Psoas muscle (tissue), 8 donors: Measurements from ENCODE around the gene HES7. TPM values are rescaled to one million over a fixed set of nuclear protein-coding genes. Genes with fewer than 3 reads are reported as not detected.

Experiments used
- ATAC-seq, 4 donors: fragments of 200-7000 bp; cut with Tn5 transposase; one replicate each; pipeline ENCODE4 v1.9.1; 2020; ENCODE audit warnings: moderate library complexity in 3 of 4, mild to moderate bottlenecking in 2 of 4
- DNase-seq, 2 donors: peaks; one replicate each; pipeline ENCODE4 v3.0.0-alpha.2; 2020
- H3K27ac ChIP-seq: fragments of 200-600 bp; one replicate; pipeline ENCODE4 v1.8.0; 2022
- H3K27me3 ChIP-seq, 3 donors: fragments of 200-600 bp in 1 of 3; one replicate each; pipeline versions ENCODE4 v1.6.1 to v1.8.0; 2013 to 2022; ENCODE audit warnings: low read length in 2 of 3, mild to moderate bottlenecking in 2 of 3, moderate library complexity in 1 of 3; ENCODE audit not compliant: insufficient read depth in 3 of 3
- H3K36me3 ChIP-seq, 2 donors: fragments of 200-600 bp in 1 of 2; one replicate each; pipeline versions ENCODE4 v1.6.1 to v1.8.0; 2013 to 2022; ENCODE audit warnings: low read depth in 1 of 2, mild to moderate bottlenecking in 1 of 2, moderate library complexity in 1 of 2; ENCODE audit not compliant: insufficient read depth in 1 of 2
- H3K4me1 ChIP-seq: fragments of 200-600 bp; one replicate; pipeline ENCODE4 v1.8.0; 2022
- H3K4me3 ChIP-seq: fragments of 200-600 bp; one replicate; pipeline ENCODE4 v1.8.0; 2022; ENCODE audit warnings: mild to moderate bottlenecking
- H3K9me3 ChIP-seq: fragments of 200-600 bp; one replicate; pipeline ENCODE4 v1.8.0; 2022
- WGBS, 3 donors: extraction: QIAGEN DNeasy Blood & Tissue Kit; methylation state at CpG; one replicate each; pipeline versions ENCODE4 v1.1.6 to v1.1.7; 2013; 5-methylcytosine and 5-hydroxymethylcytosine counted together
- intact Hi-C, 2 donors: fragments of 100-400 bp; cut with DNase I; formaldehyde crosslinking; loops; one replicate each; pipeline versions ENCODE4 v1.11.0 to v1.14.2; 2022
- polyA plus RNA-seq, 3 donors: library from polyadenylated mRNA; stranded (reverse); fragments of 200-250 nt; gene quantifications; one replicate each; pipeline ENCODE4 v1.2.3, GENCODE V29; 2013
- total RNA-seq, 4 donors: library from RNA; stranded (reverse); fragmentation: NEBNext Ultra II Directional in 2 of 4; extraction: Animal tissue kit (Norgen Biotek cat#: 25700) in 2 of 4; gene quantifications; one replicate each; pipeline versions ENCODE4 v1.2.1 to v1.2.4, GENCODE V29; 2021 to 2023
- TF ChIP-seq, protein P1 (sequence below): fragments of 200-600 bp; IDR thresholded peaks from one replicate; pipeline ENCODE4 v1.8.0; 2022; ENCODE audit warnings: antibody characterized with exemption
- donor health status: healthy with polysubstance abuse.
- donor health status: DM: no; HTN: no; CAD: no; lungs with moderate emphysema.
- donor health status: Bipolar disorder and iron deficiency.
- donor health status: healthy.
- donor health status: DM: yes; HTN: yes; CAD: no.
- donor health status: DM: no; HTN: no; CAD: no.
- donor health status: DM: no; HTN: no; CAD: no.
- donor health status: DM: yes; HTN: yes; CAD: no.

HES7 gene
- total and polyA plus RNA-seq, 7 donors = 0.10 to 0.30 TPM; not detected in 5

DNA sequence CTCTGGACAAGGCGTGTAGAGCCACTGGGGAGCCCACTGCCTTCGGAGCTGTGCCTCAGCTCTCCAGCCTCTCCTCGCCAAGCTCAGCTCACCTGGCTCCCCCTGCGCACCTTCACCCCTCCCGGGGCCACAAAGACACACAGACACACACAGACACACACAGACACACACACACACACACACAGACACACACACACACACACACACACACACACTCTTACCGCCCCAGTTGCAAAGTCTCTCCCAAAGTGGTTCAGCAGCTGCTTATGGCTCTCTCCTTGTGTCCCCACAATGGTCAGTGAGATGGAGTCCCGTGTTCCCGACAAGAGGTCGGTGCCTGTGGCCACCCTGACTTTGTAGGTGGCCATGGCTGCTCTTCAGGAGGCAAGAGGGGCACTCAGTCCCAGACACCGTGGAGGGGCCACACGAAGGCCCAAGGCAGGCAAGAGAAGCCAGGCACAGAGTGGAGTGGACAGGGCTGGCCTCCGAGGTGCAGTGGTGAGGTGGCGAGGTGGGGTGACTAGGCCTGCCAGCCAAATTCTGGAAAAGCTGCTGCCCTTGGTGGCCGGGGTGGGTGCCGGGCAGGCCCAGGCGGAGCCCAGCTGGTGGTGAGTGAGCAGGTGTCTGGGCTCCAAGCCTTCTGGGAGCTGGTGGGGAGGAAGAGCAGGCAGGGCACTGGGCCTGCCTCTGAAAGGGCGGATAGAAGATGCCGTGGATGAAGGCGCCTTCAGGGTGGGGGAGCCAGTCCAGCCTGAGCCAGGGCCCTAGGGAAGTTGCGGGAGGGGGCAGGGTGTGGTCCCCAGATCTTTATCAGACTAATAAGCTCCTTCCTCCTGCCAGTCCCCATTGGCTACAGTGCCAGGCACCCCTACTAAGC, 36.6 kb downstream of the HES7 start, which contains the start of gene ALOX12B:
Gene ALOX12B (minus strand): TSS at position 642 of the 877 bp plus-strand sequence. CDS start 274 bp downstream, at position 368.
- Histone ChIP-seq H3K27ac (no peak within 1 kb of the TSS), H3K4me3 (no peak within 1 kb of the TSS), H3K36me3 (no peaks in the 10 kb centered on the region), H3K9me3 (no peaks in the 10 kb centered on the region), H3K27me3 (peaks cover 0 to 32% (median 8%) of the 10 kb centered on the region in 3 donors), H3K4me1 (no peaks in the 10 kb centered on the region)
- TF ChIP-seq, protein P1, sequence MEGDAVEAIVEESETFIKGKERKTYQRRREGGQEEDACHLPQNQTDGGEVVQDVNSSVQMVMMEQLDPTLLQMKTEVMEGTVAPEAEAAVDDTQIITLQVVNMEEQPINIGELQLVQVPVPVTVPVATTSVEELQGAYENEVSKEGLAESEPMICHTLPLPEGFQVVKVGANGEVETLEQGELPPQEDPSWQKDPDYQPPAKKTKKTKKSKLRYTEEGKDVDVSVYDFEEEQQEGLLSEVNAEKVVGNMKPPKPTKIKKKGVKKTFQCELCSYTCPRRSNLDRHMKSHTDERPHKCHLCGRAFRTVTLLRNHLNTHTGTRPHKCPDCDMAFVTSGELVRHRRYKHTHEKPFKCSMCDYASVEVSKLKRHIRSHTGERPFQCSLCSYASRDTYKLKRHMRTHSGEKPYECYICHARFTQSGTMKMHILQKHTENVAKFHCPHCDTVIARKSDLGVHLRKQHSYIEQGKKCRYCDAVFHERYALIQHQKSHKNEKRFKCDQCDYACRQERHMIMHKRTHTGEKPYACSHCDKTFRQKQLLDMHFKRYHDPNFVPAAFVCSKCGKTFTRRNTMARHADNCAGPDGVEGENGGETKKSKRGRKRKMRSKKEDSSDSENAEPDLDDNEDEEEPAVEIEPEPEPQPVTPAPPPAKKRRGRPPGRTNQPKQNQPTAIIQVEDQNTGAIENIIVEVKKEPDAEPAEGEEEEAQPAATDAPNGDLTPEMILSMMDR = no peak
- intact Hi-C loops = no loop called here
- 72 to 74% (median 74%) methylated on average over 17 to 20 of the region's 20 CpGs for WGBS, 3 donors
- DNase-seq (peak in 1 of 2 donors; percentile 36), ATAC-seq (no peak)

DNA sequence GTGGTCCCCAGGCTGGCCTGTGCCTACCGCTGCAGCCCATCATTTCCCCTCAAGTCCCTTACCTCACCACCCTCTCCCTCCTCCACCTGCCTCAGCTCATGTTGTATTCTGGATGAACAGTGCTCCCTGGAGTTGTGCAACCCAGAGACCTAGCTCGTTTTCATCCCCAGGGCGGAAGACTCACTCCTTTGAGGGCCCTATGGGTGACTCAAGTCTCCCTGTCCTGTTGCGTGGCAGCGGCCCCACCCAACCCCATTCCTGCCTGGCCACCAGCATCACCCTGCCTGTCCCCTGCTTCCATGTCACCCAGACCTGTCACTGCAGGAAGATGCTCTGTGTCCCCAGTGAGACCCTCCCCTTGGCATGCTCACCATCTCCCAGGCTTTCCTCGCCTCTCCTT, 39.7 kb downstream of the HES7 start:
- no peak for DNase-seq
- Histone ChIP-seq H3K4me3 (no peak overlapping the region), H3K36me3 (no peaks in the 10 kb centered on the region), H3K27me3 (peaks cover 0 to 28% (median 2%) of the 10 kb centered on the region in 3 donors), H3K27ac (no peak overlapping the region), H3K9me3 (no peaks in the 10 kb centered on the region), H3K4me1 (peaks cover 8% of the 10 kb centered on the region)
- intact Hi-C loops = loop anchor here in 1 of 2 donors (5.0 kb wide), 1 partner anchor 33 kb away; the partner anchor contains the start of gene ALOXE3
- ATAC-seq = no peak
- 81 to 95% (median 85%) methylated on average over 6 of the region's 6 CpGs for WGBS, 3 donors
- TF ChIP-seq, protein P1 = no peak

DNA sequence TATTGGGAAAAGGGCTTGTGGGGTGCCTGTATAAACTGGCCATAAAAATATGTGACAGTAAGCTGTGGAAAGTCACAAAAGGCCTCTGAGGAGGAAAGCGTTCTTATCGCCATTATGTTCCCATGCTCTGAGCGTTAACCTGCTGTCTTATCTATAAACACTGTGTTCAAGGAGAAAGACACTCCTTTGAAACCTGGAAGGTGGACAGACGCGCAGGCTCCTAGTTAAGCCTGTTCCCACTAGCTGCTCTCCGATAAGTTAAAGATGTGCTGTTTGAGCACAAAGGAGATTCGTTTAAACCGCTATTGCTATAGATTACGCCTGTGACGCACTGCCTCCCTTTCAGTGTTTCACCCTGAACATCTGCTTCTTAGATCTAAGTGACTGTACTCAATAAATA, 41.6 kb downstream of the HES7 start:
- no peak for DNase-seq
- Histone ChIP-seq H3K36me3 (no peaks in the 10 kb centered on the region), H3K9me3 (no peaks in the 10 kb centered on the region), H3K27me3 (peaks cover 0 to 43% (median 2%) of the 10 kb centered on the region in 3 donors), H3K4me3 (no peak overlapping the region), H3K4me1 (peaks cover 9% of the 10 kb centered on the region), H3K27ac (no peak overlapping the region)
- intact Hi-C loops = loop anchor here in 1 of 2 donors (5.0 kb wide), 1 partner anchor 35 kb away; the partner anchor contains the start of gene ALOXE3
- TF ChIP-seq, protein P1 = no peak
- no peak for ATAC-seq
- WGBS, 3 donors = 86 to 88% (median 88%) methylated on average over 10 of the region's 10 CpGs

DNA sequence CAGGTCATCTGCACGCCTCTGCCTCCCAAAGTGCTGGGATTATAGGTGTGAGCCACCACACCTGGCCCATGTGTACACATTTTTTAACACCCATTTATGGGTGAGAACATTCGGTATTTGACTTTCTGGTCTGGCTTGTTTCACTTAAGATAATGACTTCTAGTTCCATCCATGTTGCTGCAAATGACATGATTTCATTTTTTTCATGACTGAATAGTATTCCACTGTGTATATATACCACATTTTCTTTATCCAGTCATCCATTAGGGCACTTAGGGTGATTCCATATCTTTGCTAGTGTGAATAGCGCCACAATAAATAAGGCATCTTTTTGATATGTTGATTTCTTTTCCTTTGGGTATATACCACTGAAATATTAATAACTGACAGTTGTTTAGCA, 42.0 kb downstream of the HES7 start:
- no peak overlapping the region for H3K4me3 ChIP-seq
- H3K27ac ChIP-seq = no peak overlapping the region
- H3K36me3 ChIP-seq = no peaks in the 10 kb centered on the region
- H3K27me3 ChIP-seq = peaks cover 0 to 47% (median 2%) of the 10 kb centered on the region in 3 donors
- TF ChIP-seq, protein P1 = no peak
- no peak for DNase-seq
- peaks cover 9% of the 10 kb centered on the region for H3K4me1 ChIP-seq
- 92 to 96% (median 93%) methylated on average over 3 of the region's 3 CpGs for WGBS, 3 donors
- intact Hi-C loops = loop anchor here in 1 of 2 donors (5.0 kb wide), 1 partner anchor 35 kb away; the partner anchor contains the start of gene ALOXE3
- no peaks in the 10 kb centered on the region for H3K9me3 ChIP-seq
- ATAC-seq = no peak
